Measurements from ENCODE around the gene PLEKHM2.

- TF ChIP-seq CTBP2 (IDR thresholded peaks at IDR 0.05; ENCODE audit: borderline replicate concordance, insufficient read depth, insufficient read length, low read length) (no peak), CTCF (IDR thresholded peaks at IDR 0.05; ENCODE audit: control extremely low read depth in 1 of 3, insufficient read depth in 1 of 3, low read depth in 1 of 3, low read length in 3 of 3) (no peak), GTF2F1 (IDR thresholded peaks at IDR 0.05; ENCODE audit: borderline replicate concordance, low read depth, low read length) (no peak)
These were observed 74.3 kb downstream of the PLEKHM2 start, which contains the start of gene FBLIM1 for GRCh38 chr1:15758343-15758931.

All from H1 (cell line).